Parathyroid adenoma (tissue), 2 donors: ENCODE data around the gene HKDC1.

Experiments used
- H2AFZ ChIP-seq: fragments of 300-600 bp; sonication (generic); one replicate; pipeline ENCODE4 v1.7.0; 2017; ENCODE audit warnings: antibody characterized with exemption, mild to moderate bottlenecking
- H3K27ac ChIP-seq: fragments of 300-600 bp; sonication (generic); one replicate; pipeline ENCODE4 v1.7.0; 2017
- H3K27me3 ChIP-seq: fragments of 300-600 bp; sonication (generic); one replicate; pipeline ENCODE4 v1.7.0; 2017; ENCODE audit warnings: low read length; ENCODE audit not compliant: control insufficient read depth, insufficient read depth
- H3K36me3 ChIP-seq: fragments of 300-600 bp; sonication (generic); one replicate; pipeline ENCODE4 v1.7.0; 2017; ENCODE audit warnings: low read length; ENCODE audit not compliant: control insufficient read depth, insufficient read depth
- H3K4me1 ChIP-seq: fragments of 300-600 bp; sonication (generic); one replicate; pipeline ENCODE4 v1.7.0; 2017; ENCODE audit warnings: control low read depth
- H3K4me2 ChIP-seq: fragments of 300-600 bp; sonication (generic); one replicate; pipeline ENCODE4 v1.7.0; 2017; ENCODE audit warnings: low read length
- H3K4me3 ChIP-seq: fragments of 300-600 bp; sonication (generic); one replicate; pipeline ENCODE4 v1.7.0; 2017; ENCODE audit warnings: low read depth, low read length
- H3K79me2 ChIP-seq: fragments of 300-600 bp; sonication (generic); one replicate; pipeline ENCODE4 v1.7.0; 2017; ENCODE audit warnings: control low read depth
- H3K9ac ChIP-seq: fragments of 300-600 bp; sonication (generic); one replicate; pipeline ENCODE4 v1.7.0; 2017; ENCODE audit warnings: mild to moderate bottlenecking
- H3K9me3 ChIP-seq: fragments of 300-600 bp; sonication (generic); one replicate; pipeline ENCODE4 v1.7.0; 2017; ENCODE audit warnings: low read length; ENCODE audit not compliant: control insufficient read depth
- TF ChIP-seq, protein P1 (sequence below): fragments of 300-600 bp; sonication (generic); IDR thresholded peaks from one replicate; pipeline ENCODE4 v1.7.0; 2017; ENCODE audit warnings: antibody characterized with exemption, mild to moderate bottlenecking
- donor health status: primary hyperparathyroidism.

The HKDC1 gene

DNA sequence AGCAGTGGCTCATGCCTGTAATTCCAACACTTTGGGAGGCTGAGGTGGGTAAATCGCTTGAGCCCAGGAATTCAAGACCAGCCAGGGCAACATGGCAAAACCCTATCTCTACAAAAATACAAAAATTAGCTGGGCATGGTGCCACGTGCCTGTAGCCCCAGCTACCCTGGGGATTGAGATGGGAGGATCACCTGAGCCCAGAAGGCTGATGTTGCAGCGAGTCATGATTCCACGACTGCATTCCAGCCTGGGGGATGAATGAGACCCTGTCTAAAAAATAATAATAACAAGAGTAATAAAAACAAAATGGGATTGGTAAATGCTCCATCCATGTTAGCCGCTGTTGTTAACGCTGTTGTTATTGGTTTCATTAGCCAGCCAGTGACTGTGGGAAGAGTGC is 1.3 kb upstream of the HKDC1 start:
- H2AFZ ChIP-seq = no peak overlapping the region
- H3K4me3 ChIP-seq = no peak overlapping the region
- no peaks in the 10 kb centered on the region for H3K27me3 ChIP-seq
- no peaks in the 10 kb centered on the region for H3K36me3 ChIP-seq
- H3K4me1 ChIP-seq = peaks cover 20% of the 10 kb centered on the region
- H3K79me2 ChIP-seq = peaks cover 2% of the 10 kb centered on the region
- H3K9me3 ChIP-seq = no peaks in the 10 kb centered on the region
- TF ChIP-seq, protein P1, sequence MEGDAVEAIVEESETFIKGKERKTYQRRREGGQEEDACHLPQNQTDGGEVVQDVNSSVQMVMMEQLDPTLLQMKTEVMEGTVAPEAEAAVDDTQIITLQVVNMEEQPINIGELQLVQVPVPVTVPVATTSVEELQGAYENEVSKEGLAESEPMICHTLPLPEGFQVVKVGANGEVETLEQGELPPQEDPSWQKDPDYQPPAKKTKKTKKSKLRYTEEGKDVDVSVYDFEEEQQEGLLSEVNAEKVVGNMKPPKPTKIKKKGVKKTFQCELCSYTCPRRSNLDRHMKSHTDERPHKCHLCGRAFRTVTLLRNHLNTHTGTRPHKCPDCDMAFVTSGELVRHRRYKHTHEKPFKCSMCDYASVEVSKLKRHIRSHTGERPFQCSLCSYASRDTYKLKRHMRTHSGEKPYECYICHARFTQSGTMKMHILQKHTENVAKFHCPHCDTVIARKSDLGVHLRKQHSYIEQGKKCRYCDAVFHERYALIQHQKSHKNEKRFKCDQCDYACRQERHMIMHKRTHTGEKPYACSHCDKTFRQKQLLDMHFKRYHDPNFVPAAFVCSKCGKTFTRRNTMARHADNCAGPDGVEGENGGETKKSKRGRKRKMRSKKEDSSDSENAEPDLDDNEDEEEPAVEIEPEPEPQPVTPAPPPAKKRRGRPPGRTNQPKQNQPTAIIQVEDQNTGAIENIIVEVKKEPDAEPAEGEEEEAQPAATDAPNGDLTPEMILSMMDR = no peak
- H3K27ac ChIP-seq = no peak overlapping the region
- no peak overlapping the region for H3K9ac ChIP-seq
- H3K4me2 ChIP-seq = no peak overlapping the region

DNA sequence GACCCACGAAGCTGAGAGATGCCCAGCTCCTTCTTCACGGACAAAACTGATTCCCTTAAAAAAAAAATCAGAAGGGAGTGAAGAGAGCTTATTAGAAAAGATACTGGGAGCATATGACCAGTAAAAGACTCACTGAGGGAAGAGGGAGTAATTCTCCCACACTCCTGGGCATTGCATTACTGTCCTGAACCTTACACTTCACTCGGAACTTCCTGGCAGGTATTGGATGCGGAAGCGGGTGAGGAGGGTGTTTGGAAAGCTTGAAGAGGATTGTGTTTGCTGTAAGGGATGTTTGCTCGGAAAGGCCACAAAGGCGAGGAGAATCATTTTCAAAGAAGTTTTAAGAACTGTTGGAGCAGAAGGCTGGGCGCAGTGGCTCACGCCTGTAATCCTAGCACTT is 375 bp downstream of the HKDC1 start:
- H3K27ac ChIP-seq = no peak overlapping the region
- TF ChIP-seq, protein P1 = no peak
- H3K27me3 ChIP-seq = no peaks in the 10 kb centered on the region
- H3K9me3 ChIP-seq = no peaks in the 10 kb centered on the region
- no peak overlapping the region for H3K4me3 ChIP-seq
- H2AFZ ChIP-seq = peak overlapping the region; percentile 57
- H3K4me2 ChIP-seq = no peak overlapping the region
- peaks cover 15% of the 10 kb centered on the region for H3K4me1 ChIP-seq
- peaks cover 2% of the 10 kb centered on the region for H3K79me2 ChIP-seq
- H3K9ac ChIP-seq = no peak overlapping the region
- no peaks in the 10 kb centered on the region for H3K36me3 ChIP-seq

- Histone ChIP-seq H2AFZ (peak overlapping the region; percentile 51), H3K4me3 (no peak overlapping the region), H3K4me2 (no peak overlapping the region), H3K4me1 (peaks cover 5% of the 10 kb centered on the region), H3K9ac (no peak overlapping the region), H3K79me2 (peaks cover 2% of the 10 kb centered on the region), H3K27ac (no peak overlapping the region), H3K9me3 (no peaks in the 10 kb centered on the region), H3K27me3 (no peaks in the 10 kb centered on the region), H3K36me3 (no peaks in the 10 kb centered on the region)
- TF ChIP-seq, protein P1 = peak; percentile 67
Observed at GRCh38 chr10:69222157-69223027, 2.3 kb downstream of the HKDC1 start.

GRCh38 chr10:69223028-69223342 is 2.9 kb downstream of the HKDC1 start:
- TF ChIP-seq, protein P1 = no peak
- H2AFZ ChIP-seq = no peak overlapping the region
- no peak overlapping the region for H3K27ac ChIP-seq
- H3K36me3 ChIP-seq = no peaks in the 10 kb centered on the region
- H3K4me2 ChIP-seq = no peak overlapping the region
- peaks cover 5% of the 10 kb centered on the region for H3K4me1 ChIP-seq
- no peaks in the 10 kb centered on the region for H3K9me3 ChIP-seq
- no peak overlapping the region for H3K9ac ChIP-seq
- peaks cover 2% of the 10 kb centered on the region for H3K79me2 ChIP-seq
- no peaks in the 10 kb centered on the region for H3K27me3 ChIP-seq
- no peak overlapping the region for H3K4me3 ChIP-seq
